Measurements from ENCODE around the gene EIF4E2.

- TF ChIP-seq POLR2AphosphoS5 (IDR thresholded peaks at IDR 0.05), result no peak
- TF ChIP-seq, protein P1, sequence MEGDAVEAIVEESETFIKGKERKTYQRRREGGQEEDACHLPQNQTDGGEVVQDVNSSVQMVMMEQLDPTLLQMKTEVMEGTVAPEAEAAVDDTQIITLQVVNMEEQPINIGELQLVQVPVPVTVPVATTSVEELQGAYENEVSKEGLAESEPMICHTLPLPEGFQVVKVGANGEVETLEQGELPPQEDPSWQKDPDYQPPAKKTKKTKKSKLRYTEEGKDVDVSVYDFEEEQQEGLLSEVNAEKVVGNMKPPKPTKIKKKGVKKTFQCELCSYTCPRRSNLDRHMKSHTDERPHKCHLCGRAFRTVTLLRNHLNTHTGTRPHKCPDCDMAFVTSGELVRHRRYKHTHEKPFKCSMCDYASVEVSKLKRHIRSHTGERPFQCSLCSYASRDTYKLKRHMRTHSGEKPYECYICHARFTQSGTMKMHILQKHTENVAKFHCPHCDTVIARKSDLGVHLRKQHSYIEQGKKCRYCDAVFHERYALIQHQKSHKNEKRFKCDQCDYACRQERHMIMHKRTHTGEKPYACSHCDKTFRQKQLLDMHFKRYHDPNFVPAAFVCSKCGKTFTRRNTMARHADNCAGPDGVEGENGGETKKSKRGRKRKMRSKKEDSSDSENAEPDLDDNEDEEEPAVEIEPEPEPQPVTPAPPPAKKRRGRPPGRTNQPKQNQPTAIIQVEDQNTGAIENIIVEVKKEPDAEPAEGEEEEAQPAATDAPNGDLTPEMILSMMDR (IDR thresholded peaks at IDR 0.05), result no peak
These were observed 22.5 kb upstream of the EIF4E2 start for GRCh38 chr2:232527905-232528470.
